Effector memory CD4-positive, alpha-beta T cell (primary cell): ENCODE measurements around the gene CA5A.

Source experiments
- DNase-seq, 3 donors: peaks; one replicate each; pipeline ENCODE4 v3.0.0-alpha.2; 2020
- H3K27ac ChIP-seq: 2 replicates; pipeline ENCODE4 v1.7.0; 2013; ENCODE audit warnings: mild to moderate bottlenecking, low read length, moderate library complexity; ENCODE audit not compliant: insufficient read depth, poor library complexity, severe bottlenecking
- H3K27me3 ChIP-seq: replicated peaks from 2 replicates; pipeline ENCODE4 v1.7.0; 2013; ENCODE audit warnings: mild to moderate bottlenecking, low read length; ENCODE audit not compliant: insufficient read depth, control insufficient read depth, poor library complexity, severe bottlenecking
- H3K36me3 ChIP-seq: 2 replicates; pipeline ENCODE4 v1.7.0; 2013; ENCODE audit warnings: mild to moderate bottlenecking, low read length, moderate library complexity; ENCODE audit not compliant: control insufficient read depth, insufficient read depth
- H3K4me1 ChIP-seq: 2 replicates; pipeline ENCODE4 v1.7.0; 2013; ENCODE audit warnings: low read length, mild to moderate bottlenecking; ENCODE audit not compliant: control insufficient read depth, insufficient read depth, poor library complexity, severe bottlenecking
- H3K4me3 ChIP-seq: 2 replicates; pipeline ENCODE4 v1.7.0; 2013; ENCODE audit warnings: low read length, low read depth, mild to moderate bottlenecking; ENCODE audit not compliant: insufficient read depth, poor library complexity, severe bottlenecking
- H3K9me3 ChIP-seq: 2 replicates; pipeline ENCODE4 v1.7.0; 2013; ENCODE audit warnings: mild to moderate bottlenecking, low read length, moderate library complexity; ENCODE audit not compliant: control insufficient read depth

Gene CA5A

GRCh38 chr16:87979352-87979751 is 43.0 kb upstream of the CA5A start:
- Histone ChIP-seq H3K27me3 (no peaks in the 10 kb centered on the region), H3K4me1 (no peaks in the 10 kb centered on the region), H3K27ac (no peak overlapping the region), H3K9me3 (no peaks in the 10 kb centered on the region), H3K4me3 (no peak overlapping the region), H3K36me3 (peaks cover 26% of the 10 kb centered on the region)
- DNase-seq: no peak

- Histone ChIP-seq H3K4me1 (no peaks in the 10 kb centered on the region), H3K4me3 (no peak overlapping the region), H3K9me3 (no peaks in the 10 kb centered on the region), H3K27ac (no peak overlapping the region), H3K27me3 (no peaks in the 10 kb centered on the region), H3K36me3 (peaks cover 26% of the 10 kb centered on the region)
- no peak for DNase-seq
Measured at GRCh38 chr16:87978127-87978526, 41.8 kb upstream of the CA5A start.

- no peak overlapping the region for H3K4me3 ChIP-seq
- no peaks in the 10 kb centered on the region for H3K9me3 ChIP-seq
- peaks cover 25% of the 10 kb centered on the region for H3K36me3 ChIP-seq
- no peaks in the 10 kb centered on the region for H3K4me1 ChIP-seq
- no peak overlapping the region for H3K27ac ChIP-seq
- no peak for DNase-seq
- H3K27me3 ChIP-seq: no peaks in the 10 kb centered on the region
Measured at GRCh38 chr16:87976665-87977064, 40.3 kb upstream of the CA5A start.

- Histone ChIP-seq H3K27ac (no peak overlapping the region), H3K9me3 (no peaks in the 10 kb centered on the region), H3K27me3 (no peaks in the 10 kb centered on the region), H3K4me1 (no peaks in the 10 kb centered on the region), H3K4me3 (no peak overlapping the region), H3K36me3 (peaks cover 29% of the 10 kb centered on the region)
- no peak for DNase-seq
Measured at GRCh38 chr16:87974178-87974577, 37.8 kb upstream of the CA5A start.

GRCh38 chr16:87973717-87974116 is 37.4 kb upstream of the CA5A start:
- H3K4me3 ChIP-seq: no peak overlapping the region
- no peaks in the 10 kb centered on the region for H3K27me3 ChIP-seq
- no peak overlapping the region for H3K27ac ChIP-seq
- no peak for DNase-seq
- H3K4me1 ChIP-seq: no peaks in the 10 kb centered on the region
- H3K9me3 ChIP-seq: no peaks in the 10 kb centered on the region
- peaks cover 24% of the 10 kb centered on the region for H3K36me3 ChIP-seq

GRCh38 chr16:87971933-87972332 is 35.6 kb upstream of the CA5A start:
- Histone ChIP-seq H3K27me3 (no peaks in the 10 kb centered on the region), H3K9me3 (no peaks in the 10 kb centered on the region), H3K4me1 (no peaks in the 10 kb centered on the region), H3K36me3 (peaks cover 20% of the 10 kb centered on the region), H3K4me3 (no peak overlapping the region), H3K27ac (no peak overlapping the region)
- no peak for DNase-seq

GRCh38 chr16:87970186-87970585 is 33.9 kb upstream of the CA5A start:
- H3K36me3 ChIP-seq: peaks cover 15% of the 10 kb centered on the region
- no peaks in the 10 kb centered on the region for H3K27me3 ChIP-seq
- no peak overlapping the region for H3K27ac ChIP-seq
- H3K9me3 ChIP-seq: no peaks in the 10 kb centered on the region
- H3K4me1 ChIP-seq: no peaks in the 10 kb centered on the region
- H3K4me3 ChIP-seq: no peak overlapping the region
- DNase-seq: no peak

GRCh38 chr16:87968541-87968940 is 32.2 kb upstream of the CA5A start:
- H3K36me3 ChIP-seq: peaks cover 12% of the 10 kb centered on the region
- H3K9me3 ChIP-seq: no peaks in the 10 kb centered on the region
- no peaks in the 10 kb centered on the region for H3K27me3 ChIP-seq
- H3K4me1 ChIP-seq: peaks cover 4% of the 10 kb centered on the region
- H3K4me3 ChIP-seq: no peak overlapping the region
- H3K27ac ChIP-seq: no peak overlapping the region
- DNase-seq: no peak

- Histone ChIP-seq H3K4me1 (peaks cover 4% of the 10 kb centered on the region), H3K27ac (no peak overlapping the region), H3K27me3 (no peaks in the 10 kb centered on the region), H3K9me3 (no peaks in the 10 kb centered on the region), H3K36me3 (peaks cover 8% of the 10 kb centered on the region), H3K4me3 (no peak overlapping the region)
- DNase-seq: no peak
Measured at GRCh38 chr16:87966685-87967185, 30.4 kb upstream of the CA5A start.

GRCh38 chr16:87966064-87966645 is 29.8 kb upstream of the CA5A start:
- H3K4me3 ChIP-seq: no peak overlapping the region
- no peak overlapping the region for H3K27ac ChIP-seq
- peaks cover 4% of the 10 kb centered on the region for H3K4me1 ChIP-seq

More at GRCh38 chr16:87966064-87966645, 29.8 kb upstream of the CA5A start:
- Histone ChIP-seq H3K27me3 (no peaks in the 10 kb centered on the region), H3K9me3 (no peaks in the 10 kb centered on the region), H3K36me3 (peaks cover 3% of the 10 kb centered on the region)
- DNase-seq: no peak
